Measurements from ENCODE around the gene GALNTL6.

GALNTL6 gene

GRCh38 chr4:173056271-173056670 lies 1243.1 kb downstream of the GALNTL6 start:
- DNase-seq (ENCODE audit: low read depth in 2 of 2), result no peak

DNA sequence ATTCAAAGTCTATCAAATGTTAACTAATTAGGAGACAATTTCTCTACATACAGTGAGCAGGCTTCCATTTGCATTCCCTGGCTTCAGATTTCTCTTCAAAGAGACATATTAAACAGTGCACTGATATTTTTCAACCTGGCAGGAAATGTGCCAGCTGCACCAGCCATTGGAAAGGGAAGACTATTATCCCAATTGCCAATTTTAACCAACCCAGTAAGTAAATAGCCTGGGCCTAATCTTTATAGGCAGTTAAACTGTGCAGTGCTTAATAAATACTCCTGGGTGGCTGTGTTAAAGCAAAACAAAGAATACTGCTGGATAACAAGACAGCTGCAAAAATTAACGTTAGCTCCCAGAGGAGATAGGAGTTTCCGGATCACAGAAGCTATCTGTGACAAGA lies 1243.5 kb downstream of the GALNTL6 start:
- no peak for DNase-seq (ENCODE audit: low read depth in 2 of 2)

DNA sequence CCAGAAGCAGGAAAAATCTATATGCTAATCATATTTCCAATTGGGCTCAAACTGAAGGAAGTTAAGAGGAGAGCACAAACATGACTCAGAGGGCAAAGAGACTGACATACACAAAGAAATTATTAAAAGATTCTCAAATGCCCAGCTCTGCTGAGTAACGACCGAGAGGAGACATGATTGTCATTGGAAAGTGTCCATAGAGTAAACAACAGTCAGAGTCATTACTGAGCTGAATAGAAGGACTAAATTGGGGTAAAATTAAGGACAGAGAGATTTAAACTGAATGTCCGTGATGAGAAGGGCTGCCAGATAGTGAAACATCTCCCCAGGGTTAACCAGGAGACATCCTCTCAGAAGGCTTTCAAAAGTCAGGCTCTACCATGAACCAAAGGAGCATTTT lies 1244.2 kb downstream of the GALNTL6 start:
- no peak for DNase-seq (ENCODE audit: low read depth in 2 of 2)

GRCh38 chr4:173057901-173058300 lies 1244.7 kb downstream of the GALNTL6 start:
- DNase-seq (ENCODE audit: low read depth in 2 of 2), result no peak

DNA sequence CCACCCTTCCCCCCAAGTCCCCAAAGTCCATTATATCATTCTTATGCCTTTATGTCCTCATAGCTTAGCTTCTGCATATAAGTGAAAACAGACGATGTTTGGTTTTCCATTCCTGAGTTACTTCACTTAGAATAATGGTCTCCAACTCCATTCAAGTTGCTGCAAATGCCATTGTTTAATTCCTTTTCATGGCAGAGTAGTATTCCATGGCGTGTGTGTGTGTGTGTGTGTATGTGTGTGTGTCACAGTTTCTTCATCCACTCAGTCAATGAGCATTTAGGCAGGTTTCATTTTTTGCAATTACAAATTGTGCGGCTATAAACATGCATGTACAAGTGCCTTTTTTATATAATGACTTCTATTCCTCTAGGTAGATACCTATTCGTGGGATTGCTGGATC lies 1248.0 kb downstream of the GALNTL6 start:
- DNase-seq (ENCODE audit: low read depth in 2 of 2), result no peak

GRCh38 chr4:173073939-173074500 lies 1260.8 kb downstream of the GALNTL6 start:
- no peak for DNase-seq (ENCODE audit: low read depth in 2 of 2)

DNA sequence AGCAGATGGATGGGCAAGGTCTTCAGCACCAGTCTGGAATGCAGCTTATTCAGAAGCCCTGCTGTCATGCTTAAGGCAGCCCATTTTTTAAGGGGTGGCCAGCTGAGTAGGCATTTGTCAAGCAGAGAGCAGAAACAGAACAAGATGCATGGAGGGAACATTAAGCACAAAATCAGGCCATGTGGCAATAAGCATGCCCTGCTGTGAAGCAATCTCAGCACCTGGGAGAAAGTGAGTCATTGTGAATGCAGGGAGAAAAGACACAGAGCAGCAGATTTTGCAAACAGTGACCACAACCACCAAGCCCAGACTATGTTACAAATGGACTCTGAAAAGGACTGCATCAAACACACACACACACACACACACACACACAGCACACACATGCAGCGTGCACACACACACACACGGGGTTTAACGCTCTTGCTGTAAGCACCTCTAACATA lies 1261.3 kb downstream of the GALNTL6 start:
- no peak for DNase-seq (ENCODE audit: low read depth in 2 of 2)

- no peak for DNase-seq (ENCODE audit: low read depth in 2 of 2)
Measured at GRCh38 chr4:173076903-173077634, 1263.9 kb downstream of the GALNTL6 start.

- no peak for DNase-seq (ENCODE audit: low read depth in 2 of 2)
Measured at GRCh38 chr4:173088144-173088543, 1274.9 kb downstream of the GALNTL6 start.

Data from stimulated activated CD4-positive, alpha-beta T cell treated with anti-CD3 and anti-CD28 coated beads, Interleukin-12 subunit alpha, Interleukin-12 subunit beta, amount 100 ng/mL, for 24 hours (primary cell).